ENCODE measurements around the gene CACFD1. TPM values are rescaled to one million over a fixed set of nuclear protein-coding genes. Genes with fewer than 3 reads are reported as not detected.

The CACFD1 gene
- total RNA-seq, 2 experiments from 2014 or later, result 1.3 to 1.4 TPM

DNA sequence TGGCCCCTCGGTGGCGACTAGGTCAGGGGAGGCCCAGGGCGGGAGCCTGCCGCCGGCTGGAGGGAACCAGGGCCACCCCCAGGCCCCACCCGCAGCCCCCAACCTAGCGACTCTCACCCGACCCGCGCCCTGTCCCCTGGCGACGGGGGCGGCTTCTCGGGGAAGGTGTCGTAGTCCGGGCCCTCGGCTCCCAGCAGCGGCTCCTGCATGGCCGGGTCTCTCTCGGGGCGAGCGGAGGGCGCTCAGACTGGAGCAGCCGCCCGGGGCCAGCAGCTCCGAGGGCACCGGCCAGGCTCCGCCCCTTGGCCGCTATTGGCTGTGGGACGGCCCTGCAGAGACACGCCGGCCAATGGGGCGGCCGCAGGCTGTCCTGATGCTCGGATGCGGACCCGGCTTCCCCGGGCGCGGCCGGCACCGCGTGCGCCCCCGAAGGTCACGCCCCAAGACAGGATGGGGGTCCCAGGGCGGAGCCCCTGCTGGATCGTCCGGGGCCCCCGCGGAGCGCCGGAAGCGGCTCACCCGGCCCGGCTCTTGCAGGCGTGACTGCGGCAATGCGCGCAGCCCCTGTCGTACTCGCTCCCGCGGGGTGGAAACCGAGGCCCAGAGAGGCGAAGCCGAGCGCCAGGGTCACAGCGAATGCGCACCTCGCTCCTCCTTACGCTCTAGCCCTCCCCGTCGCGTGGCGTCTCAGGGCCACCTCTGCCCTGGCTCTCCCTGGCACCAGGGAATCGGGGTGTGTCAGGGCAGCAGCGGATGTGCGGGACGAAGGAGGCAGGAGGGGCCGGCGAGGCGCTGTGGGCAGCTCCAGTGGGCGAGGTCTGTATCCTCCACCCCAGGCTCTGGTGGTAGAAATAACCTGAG, 19.3 kb downstream of the CACFD1 start, which contains the start of gene SLC2A6:
Gene SLC2A6, minus strand, starts transcription at position 249 of the 861 bp plus-strand sequence. Its CDS starts 40 bp downstream, at position 209.
- TF ChIP-seq, protein P1, sequence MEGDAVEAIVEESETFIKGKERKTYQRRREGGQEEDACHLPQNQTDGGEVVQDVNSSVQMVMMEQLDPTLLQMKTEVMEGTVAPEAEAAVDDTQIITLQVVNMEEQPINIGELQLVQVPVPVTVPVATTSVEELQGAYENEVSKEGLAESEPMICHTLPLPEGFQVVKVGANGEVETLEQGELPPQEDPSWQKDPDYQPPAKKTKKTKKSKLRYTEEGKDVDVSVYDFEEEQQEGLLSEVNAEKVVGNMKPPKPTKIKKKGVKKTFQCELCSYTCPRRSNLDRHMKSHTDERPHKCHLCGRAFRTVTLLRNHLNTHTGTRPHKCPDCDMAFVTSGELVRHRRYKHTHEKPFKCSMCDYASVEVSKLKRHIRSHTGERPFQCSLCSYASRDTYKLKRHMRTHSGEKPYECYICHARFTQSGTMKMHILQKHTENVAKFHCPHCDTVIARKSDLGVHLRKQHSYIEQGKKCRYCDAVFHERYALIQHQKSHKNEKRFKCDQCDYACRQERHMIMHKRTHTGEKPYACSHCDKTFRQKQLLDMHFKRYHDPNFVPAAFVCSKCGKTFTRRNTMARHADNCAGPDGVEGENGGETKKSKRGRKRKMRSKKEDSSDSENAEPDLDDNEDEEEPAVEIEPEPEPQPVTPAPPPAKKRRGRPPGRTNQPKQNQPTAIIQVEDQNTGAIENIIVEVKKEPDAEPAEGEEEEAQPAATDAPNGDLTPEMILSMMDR (IDR thresholded peaks at IDR 0.05), result no peak
- Mint-ChIP-seq H3K4me3 (peak within 1 kb of the TSS; percentile 77), H3K4me1 (ENCODE audit: low read depth) (peaks cover 8% of the 10 kb centered on the region), H3K9me3 (no peaks in the 10 kb centered on the region), H3K27ac (peak within 1 kb of the TSS; percentile 42), H3K27me3 (no peaks in the 10 kb centered on the region), H3K36me3 (ENCODE audit: low read depth) (no peaks in the 10 kb centered on the region)
- CTCF ChIA-PET, result interaction anchor here (1.5 to 2.5 kb wide), 3 partner anchors 20 to 292 kb away, joined by 3 to 12 read pairs (median 7); partner anchors contain the start of gene CACFD1
- DNase-seq, result peak; percentile 90
- POLR2A ChIA-PET, result interaction anchor here (1.2 to 1.6 kb wide), 3 partner anchors 10 to 144 kb away, joined by 3 to 4 read pairs (median 4); no protein-coding TSS in a partner anchor
- peak; percentile 98 for ATAC-seq
- intact Hi-C loops (cut with micrococcal nuclease), result no loop called here

DNA sequence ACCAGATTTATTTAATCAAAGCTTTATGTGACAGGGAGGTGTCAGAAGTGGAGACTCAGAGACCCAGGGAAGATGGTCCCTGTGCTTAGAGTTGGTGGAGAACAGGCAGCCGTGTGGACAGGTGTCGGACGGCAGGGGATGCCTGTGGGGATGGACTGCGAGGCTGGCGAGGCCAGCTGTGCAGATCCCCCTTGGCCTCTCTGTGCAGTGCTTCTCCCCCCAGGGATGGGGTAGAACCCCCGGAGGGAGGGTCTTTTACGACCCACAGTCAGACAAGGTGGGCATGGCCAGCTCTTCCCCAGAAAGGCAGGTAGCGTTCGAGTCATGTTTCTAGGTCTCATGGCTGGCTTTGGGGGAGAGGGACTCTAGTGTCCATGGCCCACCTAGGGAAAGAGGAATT, 23.8 kb downstream of the CACFD1 start:
- no peaks in the 10 kb centered on the region for H3K27me3 Mint-ChIP-seq
- CTCF ChIA-PET, result no interaction called here
- POLR2A ChIA-PET, result no interaction called here
- H3K9me3 Mint-ChIP-seq, result no peaks in the 10 kb centered on the region
- peaks cover 11% of the 10 kb centered on the region for H3K4me1 Mint-ChIP-seq (ENCODE audit: low read depth)
- H3K4me3 Mint-ChIP-seq, result no peak overlapping the region
- no peaks in the 10 kb centered on the region for H3K36me3 Mint-ChIP-seq (ENCODE audit: low read depth)
- H3K27ac Mint-ChIP-seq, result no peak overlapping the region
- intact Hi-C loops (cut with micrococcal nuclease), result loop anchor here (10.0 kb wide), 2 partner anchors 109 to 299 kb away; partner anchors contain the start of genes STKLD1 and SURF4
- no peak for DNase-seq
- ATAC-seq, result no peak
- TF ChIP-seq, protein P1 (IDR thresholded peaks at IDR 0.05), result no peak

DNA sequence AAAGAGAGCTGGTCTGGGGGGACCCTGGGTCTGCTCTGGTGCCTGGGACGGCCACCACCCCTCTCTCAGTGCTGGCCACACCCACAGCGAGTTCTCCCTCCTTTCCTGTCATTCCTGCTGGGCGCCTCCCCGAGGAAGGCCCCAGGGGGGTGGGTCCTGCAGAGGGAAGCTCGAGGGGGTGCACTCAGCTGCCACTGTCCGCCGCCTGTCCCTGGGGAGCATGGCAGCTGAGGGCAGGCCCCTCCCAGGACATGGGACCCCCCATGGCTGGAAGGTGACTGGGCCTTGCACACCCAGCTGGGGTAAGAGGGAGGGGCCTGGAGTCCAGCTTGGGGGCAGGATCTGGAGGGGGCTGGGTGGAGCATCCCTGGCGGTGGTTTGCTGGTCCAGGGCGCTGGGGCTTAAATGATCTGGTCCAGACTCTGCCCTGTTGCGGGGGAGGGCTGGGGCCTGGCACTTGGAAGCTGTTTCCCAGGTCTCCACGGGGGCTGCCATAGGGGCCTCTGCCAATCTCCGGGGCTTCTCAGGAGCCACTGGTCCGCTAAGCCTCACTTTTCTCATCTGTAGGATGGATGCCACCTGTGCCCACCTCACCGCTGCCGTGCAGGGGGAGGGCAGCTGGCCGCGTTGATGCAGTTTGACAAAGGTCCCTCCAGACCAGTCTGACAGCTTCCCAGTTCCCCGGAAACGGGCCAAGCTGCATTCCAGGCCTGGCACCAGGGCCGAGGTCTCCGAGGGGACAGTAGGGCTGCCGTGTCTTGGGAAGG, 25.1 kb downstream of the CACFD1 start:
- intact Hi-C loops (cut with micrococcal nuclease), result loop anchor here (5.0 to 10.0 kb wide), 3 partner anchors 78 to 300 kb away; partner anchors contain the start of genes STKLD1 and SURF4
- no peak overlapping the region for H3K27ac Mint-ChIP-seq
- no peaks in the 10 kb centered on the region for H3K36me3 Mint-ChIP-seq (ENCODE audit: low read depth)
- no peak overlapping the region for H3K4me3 Mint-ChIP-seq
- ChIA-PET POLR2A (interaction anchor here (0.8 kb wide), 1 partner anchor 80 kb away, joined by 3 read pairs; no protein-coding TSS in a partner anchor), CTCF (interaction anchor here (0.9 to 3.7 kb wide), 7 partner anchors 11 to 463 kb away, joined by 3 to 21 read pairs (median 4); no protein-coding TSS in a partner anchor)
- ATAC-seq (no peak), DNase-seq (no peak)
- no peaks in the 10 kb centered on the region for H3K9me3 Mint-ChIP-seq
- H3K27me3 Mint-ChIP-seq, result no peaks in the 10 kb centered on the region
- H3K4me1 Mint-ChIP-seq (ENCODE audit: low read depth), result peaks cover 7% of the 10 kb centered on the region
- TF ChIP-seq, protein P1 (IDR thresholded peaks at IDR 0.05), result no peak

DNA sequence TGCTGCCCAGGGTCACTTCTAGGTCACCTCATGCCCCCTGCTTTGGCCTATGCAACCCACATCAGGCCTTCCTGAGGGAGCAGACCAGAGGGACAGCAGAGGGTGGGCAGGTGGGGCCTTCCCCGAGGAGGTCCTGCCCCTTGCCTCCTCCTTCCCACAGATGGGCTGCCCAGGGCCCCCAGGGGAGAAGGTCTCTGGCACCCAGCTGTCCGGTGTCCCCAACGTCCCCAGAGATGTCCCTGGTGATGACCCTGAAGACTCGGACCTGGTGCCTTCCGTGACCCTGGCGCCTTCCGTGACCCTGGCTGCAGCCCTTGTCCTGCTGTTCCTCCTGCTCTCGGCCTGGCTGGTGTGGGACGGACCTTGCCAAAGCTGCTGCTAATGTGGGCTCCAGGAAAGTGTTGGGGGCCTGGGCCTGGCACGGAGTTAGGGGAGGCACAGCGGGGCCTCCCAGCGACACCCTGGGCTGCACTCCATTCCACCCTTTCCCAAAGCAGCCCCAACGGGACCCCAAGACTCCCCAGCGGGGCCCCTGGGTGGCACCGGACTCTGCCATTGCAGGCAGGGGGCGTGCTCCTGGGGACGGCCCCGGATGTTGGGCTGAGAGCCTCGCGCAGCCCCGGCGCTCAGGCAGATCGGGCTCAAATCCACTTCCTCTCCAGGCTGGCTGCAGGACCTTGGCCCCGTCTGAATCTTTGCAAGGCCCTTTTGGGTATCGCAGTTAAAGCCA, 25.9 kb downstream of the CACFD1 start:
- peak; percentile 55 for DNase-seq
- intact Hi-C loops (cut with micrococcal nuclease), result loop anchor here (5.0 to 10.0 kb wide), 3 partner anchors 78 to 301 kb away; partner anchors contain the start of genes STKLD1 and SURF4
- peak overlapping the region; percentile 39 for H3K4me3 Mint-ChIP-seq
- peaks cover 5% of the 10 kb centered on the region for H3K4me1 Mint-ChIP-seq (ENCODE audit: low read depth)
- H3K27ac Mint-ChIP-seq, result peak overlapping the region; percentile 55
- no peaks in the 10 kb centered on the region for H3K27me3 Mint-ChIP-seq
- ChIA-PET POLR2A (no interaction called here), CTCF (interaction anchor here (0.9 to 3.7 kb wide), 13 partner anchors 11 to 464 kb away, joined by 3 to 21 read pairs (median 4); no protein-coding TSS in a partner anchor)
- H3K9me3 Mint-ChIP-seq, result no peaks in the 10 kb centered on the region
- ATAC-seq, result peak; percentile 77
- H3K36me3 Mint-ChIP-seq (ENCODE audit: low read depth), result no peaks in the 10 kb centered on the region
- TF ChIP-seq, protein P1 (IDR thresholded peaks at IDR 0.05), result no peak

Measured in activated CD8-positive, alpha-beta T cell treated with anti-CD3 and anti-CD28 coated beads for 36 hours (primary cell).